Measurements from ENCODE around the gene SLFN5. TPM values are rescaled to one million over a fixed set of nuclear protein-coding genes. Genes with fewer than 3 reads are reported as not detected.
"Not testable (repeated sequence)": the region's sequence is repeated elsewhere in the genome, so short reads cannot be mapped to it uniquely, and the experiment has no call there.

Gene SLFN5
- total and polyA plus RNA-seq, 2 donors (not counting 1 experiment from before 2014, with no cell fraction given): 0.82 to 12.5 TPM

DNA sequence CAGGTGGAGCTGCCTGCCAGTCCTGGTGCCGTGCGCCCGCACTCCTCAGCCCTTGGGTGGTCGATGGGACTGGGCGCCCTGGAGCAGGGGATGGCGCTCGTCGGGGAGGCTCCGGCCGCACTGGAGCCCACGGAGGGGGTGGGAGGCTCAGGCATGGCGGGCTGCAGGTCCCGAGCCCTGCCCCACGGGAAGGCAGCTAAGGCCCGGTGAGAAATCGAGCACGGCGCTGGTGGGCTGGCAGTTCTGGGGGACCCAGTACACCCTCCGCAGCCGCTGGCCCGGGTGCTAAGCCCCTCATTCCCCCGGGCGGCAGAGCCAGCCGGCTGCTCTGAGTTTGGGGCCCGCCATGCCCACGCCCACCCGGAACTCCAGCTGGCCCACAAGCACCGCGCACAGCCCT, 36.0 kb downstream of the SLFN5 start:
- intact Hi-C loops (cut with micrococcal nuclease); H4K20me1 ChIP-seq (ENCODE audit: control insufficient read depth, insufficient read depth, low read length, poor library complexity, severe bottlenecking); H3K27ac Mint-ChIP-seq; POLR2A ChIA-PET; H3K27me3 ChIP-seq (replicated peaks in 1 of 4; ENCODE audit: control extremely low read depth in 1 of 4, control insufficient read depth in 3 of 4, insufficient read depth in 4 of 4, low read length in 3 of 4); H3K9me3 ChIP-seq (ENCODE audit: control extremely low read depth in 1 of 3, control insufficient read depth in 2 of 3, insufficient read depth in 1 of 3, low read length in 2 of 3); H3K9ac ChIP-seq (ENCODE audit: low read length); H3K4me3 Mint-ChIP-seq; H3K4me1 ChIP-seq (ENCODE audit: control insufficient read depth in 2 of 2, insufficient read depth in 2 of 2, low read length in 2 of 2); H3K4me2 ChIP-seq (replicated peaks; ENCODE audit: low read depth, low read length, poor library complexity, severe bottlenecking); DNase-seq; H3K79me2 ChIP-seq (ENCODE audit: control insufficient read depth, insufficient read depth, low read length); H3K9me3 Mint-ChIP-seq (ENCODE audit: insufficient read depth); H3K4me1 Mint-ChIP-seq; H3K4me3 ChIP-seq (ENCODE audit: control extremely low read depth in 1 of 5, extremely low read depth in 1 of 5, insufficient read depth in 1 of 5, low read depth in 2 of 5, low read length in 4 of 5); H2AFZ ChIP-seq (ENCODE audit: insufficient read depth, low read depth, low read length, poor library complexity, severe bottlenecking); H3K27ac ChIP-seq (ENCODE audit: low read length in 2 of 2); ATAC-seq (ENCODE audit: low read depth); H3K36me3 ChIP-seq (replicated peaks in 1 of 2; ENCODE audit: control extremely low read depth in 1 of 2, control insufficient read depth in 1 of 2, extremely low read depth in 1 of 2, insufficient read depth in 2 of 2, low read length in 1 of 2): not testable (repeated sequence)
- 94% methylated on average over 28 of the region's 29 CpGs for WGBS (ENCODE audit: insufficient coverage)
- CTCF ChIA-PET: interaction anchor here (1.1 kb wide), 1 partner anchor 260 kb away, joined by 3 read pairs; no protein-coding TSS in a partner anchor
- peaks cover 17% of the 10 kb centered on the region for H3K27me3 Mint-ChIP-seq

DNA sequence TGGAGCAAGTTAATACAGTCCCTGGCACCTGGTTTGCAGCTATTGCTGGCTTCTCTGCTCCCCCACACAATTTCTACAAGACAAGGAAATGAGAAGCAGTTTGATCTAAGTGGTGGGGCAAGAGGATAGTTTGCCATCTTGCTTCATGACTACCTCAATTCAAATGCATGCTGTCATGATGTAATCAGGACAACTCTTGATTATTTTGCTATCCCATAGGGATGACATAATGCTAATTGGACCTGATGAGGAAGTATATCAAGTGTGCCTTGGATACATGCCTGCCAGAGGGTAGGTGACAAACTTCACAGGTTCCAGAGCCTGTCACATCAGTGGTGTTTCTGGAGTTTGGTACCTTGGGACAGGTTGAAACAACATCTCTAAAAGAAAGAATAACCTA, 40.9 kb downstream of the SLFN5 start:
- POLR2A ChIA-PET: no interaction called here
- H3K36me3 ChIP-seq (replicated peaks in 1 of 2; ENCODE audit: control extremely low read depth in 1 of 2, control insufficient read depth in 1 of 2, extremely low read depth in 1 of 2, insufficient read depth in 2 of 2, low read length in 1 of 2): no peaks in the 10 kb centered on the region
- no peaks in the 10 kb centered on the region for H4K20me1 ChIP-seq (ENCODE audit: control insufficient read depth, insufficient read depth, low read length, poor library complexity, severe bottlenecking)
- no peak overlapping the region for H3K27ac Mint-ChIP-seq
- no peaks in the 10 kb centered on the region for H3K27me3 Mint-ChIP-seq
- H3K4me3 ChIP-seq (ENCODE audit: control extremely low read depth in 1 of 5, extremely low read depth in 1 of 5, insufficient read depth in 1 of 5, low read depth in 2 of 5, low read length in 4 of 5): no peak overlapping the region
- H3K9me3 Mint-ChIP-seq (ENCODE audit: insufficient read depth): no peaks in the 10 kb centered on the region
- CTCF ChIA-PET: interaction anchor here (1.3 kb wide), 1 partner anchor 254 kb away, joined by 4 read pairs; the partner anchor contains the start of gene SLFN12L
- H3K9me3 ChIP-seq (ENCODE audit: control extremely low read depth in 1 of 3, control insufficient read depth in 2 of 3, insufficient read depth in 1 of 3, low read length in 2 of 3): peaks cover 0 to 4% (median under 1%) of the 10 kb centered on the region in 3 donors
- peaks cover 4% of the 10 kb centered on the region for H3K4me1 Mint-ChIP-seq
- peaks cover 0 to under 1% of the 10 kb centered on the region in 2 donors for H3K4me1 ChIP-seq (ENCODE audit: control insufficient read depth in 2 of 2, insufficient read depth in 2 of 2, low read length in 2 of 2)
- H3K4me2 ChIP-seq (replicated peaks; ENCODE audit: low read depth, low read length, poor library complexity, severe bottlenecking): no peak overlapping the region
- no peak overlapping the region for H3K4me3 Mint-ChIP-seq
- intact Hi-C loops (cut with micrococcal nuclease): no loop called here
- no peak overlapping the region for H2AFZ ChIP-seq (ENCODE audit: insufficient read depth, low read depth, low read length, poor library complexity, severe bottlenecking)
- TF ChIP-seq CTCF (IDR thresholded peaks at IDR 0.05) (no peak), EZH2 (IDR thresholded peaks at IDR 0.05; ENCODE audit: borderline replicate concordance, insufficient read depth, low read depth, low read length, poor library complexity, severe bottlenecking) (no peak)
- no peaks in the 10 kb centered on the region for H3K79me2 ChIP-seq (ENCODE audit: control insufficient read depth, insufficient read depth, low read length)
- H3K27ac ChIP-seq (ENCODE audit: low read length in 2 of 2): no peak overlapping the region
- DNase-seq (no peak), ATAC-seq (ENCODE audit: low read depth) (no peak)
- peaks cover 0 to 3% (median 0%) of the 10 kb centered on the region in 4 experiments for H3K27me3 ChIP-seq (replicated peaks in 1 of 4; ENCODE audit: control extremely low read depth in 1 of 4, control insufficient read depth in 3 of 4, insufficient read depth in 4 of 4, low read length in 3 of 4)
- no peak overlapping the region for H3K9ac ChIP-seq (ENCODE audit: low read length)
